H9 (cell line): Measurements from ENCODE around the gene CAVIN1. TPM values are rescaled to one million over a fixed set of nuclear protein-coding genes. Genes with fewer than 3 reads are reported as not detected.

ENCODE experiments used
- DNase-seq: peaks from one replicate; pipeline ENCODE4 v3.0.0-alpha.2; 2017
- H2AFZ ChIP-seq: one replicate; pipeline ENCODE4 v1.6.1; 2013; ENCODE audit warnings: mild to moderate bottlenecking, low read length, control low read depth, moderate library complexity
- H2AK5ac ChIP-seq: 2 replicates; pipeline ENCODE4 v1.6.1; 2013; ENCODE audit warnings: low read length, control low read depth, mixed read lengths; ENCODE audit not compliant: insufficient read length
- H2BK120ac ChIP-seq: one replicate; pipeline ENCODE4 v1.6.1; 2013; ENCODE audit warnings: low read depth, mild to moderate bottlenecking, low read length, control low read depth, inconsistent platforms; ENCODE audit not compliant: poor library complexity, severe bottlenecking
- H2BK12ac ChIP-seq: 2 replicates; pipeline ENCODE4 v1.6.1; 2013; ENCODE audit warnings: low read length, control low read depth, mixed read lengths, low read depth; ENCODE audit not compliant: insufficient read length
- H2BK15ac ChIP-seq: 2 replicates; pipeline ENCODE4 v1.6.1; 2013; ENCODE audit warnings: low read depth, low read length, control low read depth
- H2BK20ac ChIP-seq: one replicate; pipeline ENCODE4 v1.6.1; 2013; ENCODE audit warnings: low read depth, mild to moderate bottlenecking, low read length, control low read depth, inconsistent platforms; ENCODE audit not compliant: poor library complexity, severe bottlenecking
- H2BK5ac ChIP-seq: 2 replicates; pipeline ENCODE4 v1.6.1; 2013; ENCODE audit warnings: low read length, control low read depth, mixed read lengths; ENCODE audit not compliant: insufficient read length
- H3K14ac ChIP-seq: 2 replicates; pipeline ENCODE4 v1.6.1; 2013; ENCODE audit warnings: low read length, control low read depth; ENCODE audit not compliant: insufficient read depth
- H3K18ac ChIP-seq: 2 replicates; pipeline ENCODE4 v1.6.1; 2013; ENCODE audit warnings: low read depth, mild to moderate bottlenecking, mixed read lengths, low read length, control low read depth; ENCODE audit not compliant: insufficient read length
- H3K23ac ChIP-seq: 2 replicates; pipeline ENCODE4 v1.6.1; 2013; ENCODE audit warnings: low read length, control low read depth, mixed read lengths, low read depth; ENCODE audit not compliant: insufficient read length
- H3K23me2 ChIP-seq: 2 replicates; pipeline ENCODE4 v1.6.1; 2013; ENCODE audit warnings: low read depth, mild to moderate bottlenecking, mixed read lengths, low read length, control low read depth; ENCODE audit not compliant: insufficient read length, poor library complexity, severe bottlenecking
- H3K27ac ChIP-seq: 2 replicates; pipeline ENCODE4 v1.5.1; 2013; ENCODE audit warnings: low read length, control low read depth, mixed read lengths, low read depth; ENCODE audit not compliant: insufficient read length
- H3K27me3 ChIP-seq: 2 replicates; pipeline ENCODE4 v1.6.1; 2013; ENCODE audit warnings: low read length, control low read depth, inconsistent platforms; ENCODE audit not compliant: insufficient read depth
- H3K4ac ChIP-seq: 2 replicates; pipeline ENCODE4 v1.6.1; 2013; ENCODE audit warnings: low read depth, mild to moderate bottlenecking, control low read depth, inconsistent platforms, low read length, moderate library complexity
- H3K4me1 ChIP-seq: 2 replicates; pipeline ENCODE4 v1.6.1; 2013; ENCODE audit warnings: low read length, control low read depth, inconsistent platforms; ENCODE audit not compliant: insufficient read depth
- H3K4me2 ChIP-seq: 2 replicates; pipeline ENCODE4 v1.6.1; 2013; ENCODE audit warnings: low read length, control low read depth, mixed read lengths; ENCODE audit not compliant: insufficient read length, insufficient read depth
- H3K56ac ChIP-seq: 2 replicates; pipeline ENCODE4 v1.6.1; 2013; ENCODE audit warnings: low read depth, mild to moderate bottlenecking, mixed read lengths, low read length, control low read depth; ENCODE audit not compliant: insufficient read length
- H3K79me1 ChIP-seq: 2 replicates; pipeline ENCODE4 v1.6.1; 2013; ENCODE audit warnings: low read depth, mild to moderate bottlenecking, moderate library complexity, low read length, control low read depth, inconsistent platforms; ENCODE audit not compliant: insufficient read depth, poor library complexity, severe bottlenecking
- H3K79me2 ChIP-seq: 2 replicates; pipeline ENCODE4 v1.6.1; 2013; ENCODE audit warnings: low read length, control low read depth, inconsistent platforms; ENCODE audit not compliant: insufficient read depth
- H3K9ac ChIP-seq: 2 replicates; pipeline ENCODE4 v1.6.1; 2013; ENCODE audit warnings: low read length, control low read depth, mixed read lengths; ENCODE audit not compliant: insufficient read length; ENCODE audit errors: extremely low read depth
- H3K9me3 ChIP-seq: one replicate; pipeline ENCODE4 v1.6.1; 2013; ENCODE audit warnings: low read depth, low read length, inconsistent platforms; ENCODE audit not compliant: control insufficient read depth
- H3T11ph ChIP-seq: one replicate; pipeline ENCODE4 v1.6.1; 2013; ENCODE audit warnings: mild to moderate bottlenecking, low read length, control low read depth, inconsistent platforms
- H4K20me1 ChIP-seq: one replicate; pipeline ENCODE4 v1.6.1; 2013; ENCODE audit not compliant: control insufficient read depth, insufficient read length, insufficient read depth
- H4K5ac ChIP-seq: 2 replicates; pipeline ENCODE4 v1.6.1; 2013; ENCODE audit warnings: low read depth, mild to moderate bottlenecking, mixed read lengths, low read length, control low read depth; ENCODE audit not compliant: insufficient read length
- H4K8ac ChIP-seq: replicated peaks from 2 replicates; pipeline ENCODE4 v1.6.1; 2013; ENCODE audit warnings: low read length, control low read depth, mixed read lengths, low read depth; ENCODE audit not compliant: insufficient read length
- H4K91ac ChIP-seq: 2 replicates; pipeline ENCODE4 v1.6.1; 2013; ENCODE audit warnings: low read depth, mild to moderate bottlenecking, moderate library complexity, mixed read lengths, low read length, control low read depth; ENCODE audit not compliant: insufficient read length
- H3K27ac Mint-ChIP-seq, 3 experiments: 2 replicates in 2 of 3; 3 replicates in 1 of 3; pipeline ENCODE4 v1.8.0; 2020 to 2021; ENCODE audit warnings: mixed read lengths in 3 of 3, mild to moderate bottlenecking in 1 of 3, moderate library complexity in 1 of 3
- H3K27me3 Mint-ChIP-seq: 2 replicates; pipeline ENCODE4 v1.8.0; 2021; ENCODE audit warnings: low read depth, mild to moderate bottlenecking, moderate library complexity, mixed read lengths
- H3K36me3 Mint-ChIP-seq, 3 experiments: 2 replicates in 2 of 3; 3 replicates in 1 of 3; pipeline ENCODE4 v1.8.0; 2020 to 2021; ENCODE audit warnings: low read depth in 3 of 3, mixed read lengths in 3 of 3; ENCODE audit not compliant: insufficient read depth in 1 of 3
- H3K4me1 Mint-ChIP-seq, 2 experiments: 2 replicates each; pipeline ENCODE4 v1.8.0; 2020; ENCODE audit warnings: mixed read lengths in 2 of 2
- H3K4me3 Mint-ChIP-seq, 2 experiments: 2 replicates in 1 of 2; 3 replicates in 1 of 2; pipeline ENCODE4 v1.8.0; 2020 to 2021; ENCODE audit warnings: mild to moderate bottlenecking in 2 of 2, mixed read lengths in 2 of 2, moderate library complexity in 1 of 2
- H3K9me3 Mint-ChIP-seq, 2 experiments: 2 replicates in 1 of 2; 3 replicates in 1 of 2; pipeline ENCODE4 v1.8.0; 2020; ENCODE audit warnings: mild to moderate bottlenecking in 2 of 2, mixed read lengths in 2 of 2, moderate library complexity in 1 of 2
- WGBS: extraction: QIAGEN DNeasy Blood & Tissue Kit; methylation state at CpG from one replicate; pipeline ENCODE4 v1.1.7; 2013; ENCODE audit warnings: missing lambda C conversion rate, low lambda C conversion rate, mixed read lengths; ENCODE audit not compliant: insufficient read length; ENCODE audit errors: extremely low coverage; 5-methylcytosine and 5-hydroxymethylcytosine counted together
- total RNA-seq: library from RNA; stranded (reverse); gene quantifications from 2 replicates; pipeline ENCODE4 v1.2.1, GENCODE V29; 2021
- TF ChIP-seq, protein P1 (sequence below): fragments of 200-600 bp; sonication (generic); conservative IDR thresholded peaks from 3 replicates; pipeline ENCODE4 v1.8.0; 2021; ENCODE audit warnings: antibody characterized with exemption, mild to moderate bottlenecking

The CAVIN1 gene
- total RNA-seq, 1 experiment from 2014 or later: 65.2 TPM

DNA sequence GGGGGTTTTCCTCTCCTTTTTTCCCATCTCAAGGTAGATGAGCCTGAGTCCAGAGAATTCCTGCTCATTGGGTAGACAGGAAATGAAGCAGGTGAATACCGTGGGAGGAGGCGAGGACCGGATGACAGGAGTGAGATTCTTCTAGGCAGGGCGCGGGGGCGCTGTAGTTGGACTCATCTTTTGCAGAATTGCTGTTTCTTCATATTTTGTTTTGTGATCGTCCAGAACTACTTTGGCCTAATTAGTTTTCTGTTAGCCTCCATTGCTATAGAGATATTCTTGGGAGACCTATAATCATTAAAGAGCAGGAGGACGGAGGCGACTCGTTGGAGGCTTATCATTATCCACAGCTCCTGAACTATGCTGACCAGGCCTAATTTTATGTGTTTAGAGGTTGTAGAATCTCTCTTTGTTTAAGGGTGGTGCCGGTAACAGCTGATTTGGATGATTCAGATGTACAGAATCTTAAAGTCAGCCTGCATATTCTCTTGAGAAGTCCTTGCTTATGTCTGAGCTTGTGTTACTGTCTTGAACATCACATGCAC, 36.3 kb upstream of the CAVIN1 start:
- H3K23me2 ChIP-seq: peaks cover 8% of the 10 kb centered on the region
- H3K14ac ChIP-seq: no peak overlapping the region; the same call in 1 of the 2 replicates
- H3K18ac ChIP-seq: no peak overlapping the region
- no peak overlapping the region for H4K8ac ChIP-seq
- no peaks in the 10 kb centered on the region for H3K4me1 ChIP-seq
- H3K27me3 ChIP-seq: no peaks in the 10 kb centered on the region
- no peak overlapping the region for H2BK15ac ChIP-seq
- H3K79me2 ChIP-seq: no peaks in the 10 kb centered on the region
- no peaks in the 10 kb centered on the region for H3K27me3 Mint-ChIP-seq
- H2AFZ ChIP-seq: no peak overlapping the region
- H4K5ac ChIP-seq: no peak overlapping the region
- peak overlapping the region; percentile 92 to 96 for H3K4me3 Mint-ChIP-seq
- H3K4me1 Mint-ChIP-seq: peaks cover 25 to 34% of the 10 kb centered on the region in 2 experiments
- TF ChIP-seq, protein P1, sequence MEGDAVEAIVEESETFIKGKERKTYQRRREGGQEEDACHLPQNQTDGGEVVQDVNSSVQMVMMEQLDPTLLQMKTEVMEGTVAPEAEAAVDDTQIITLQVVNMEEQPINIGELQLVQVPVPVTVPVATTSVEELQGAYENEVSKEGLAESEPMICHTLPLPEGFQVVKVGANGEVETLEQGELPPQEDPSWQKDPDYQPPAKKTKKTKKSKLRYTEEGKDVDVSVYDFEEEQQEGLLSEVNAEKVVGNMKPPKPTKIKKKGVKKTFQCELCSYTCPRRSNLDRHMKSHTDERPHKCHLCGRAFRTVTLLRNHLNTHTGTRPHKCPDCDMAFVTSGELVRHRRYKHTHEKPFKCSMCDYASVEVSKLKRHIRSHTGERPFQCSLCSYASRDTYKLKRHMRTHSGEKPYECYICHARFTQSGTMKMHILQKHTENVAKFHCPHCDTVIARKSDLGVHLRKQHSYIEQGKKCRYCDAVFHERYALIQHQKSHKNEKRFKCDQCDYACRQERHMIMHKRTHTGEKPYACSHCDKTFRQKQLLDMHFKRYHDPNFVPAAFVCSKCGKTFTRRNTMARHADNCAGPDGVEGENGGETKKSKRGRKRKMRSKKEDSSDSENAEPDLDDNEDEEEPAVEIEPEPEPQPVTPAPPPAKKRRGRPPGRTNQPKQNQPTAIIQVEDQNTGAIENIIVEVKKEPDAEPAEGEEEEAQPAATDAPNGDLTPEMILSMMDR: peak; percentile 50; the same call in 2 of the 3 replicates
- no peak overlapping the region for H2BK120ac ChIP-seq
- no peak overlapping the region for H3K9ac ChIP-seq
- no peak overlapping the region for H4K91ac ChIP-seq
- no peak overlapping the region for H2BK12ac ChIP-seq
- H3K56ac ChIP-seq: no peak overlapping the region
- no peak overlapping the region for H2BK5ac ChIP-seq
- no peak overlapping the region for H3K27ac ChIP-seq
- H2AK5ac ChIP-seq: no peak overlapping the region
- no peaks in the 10 kb centered on the region for H3K9me3 ChIP-seq
- no CpG with 5 or more reads among the region's 11 CpGs for WGBS
- H3K9me3 Mint-ChIP-seq: no peaks in the 10 kb centered on the region
- H2BK20ac ChIP-seq: no peak overlapping the region
- H3K4ac ChIP-seq: no peak overlapping the region
- H3K23ac ChIP-seq: no peak overlapping the region
- H3K27ac Mint-ChIP-seq: peak overlapping the region; percentile 71 to 98 (median 95); a peak in 3 of 7 replicates
- no peak overlapping the region for H3T11ph ChIP-seq
- H3K4me2 ChIP-seq: peak overlapping the region; percentile 97
- H3K36me3 Mint-ChIP-seq: peaks cover 0 to 23% (median 20%) of the 10 kb centered on the region in 3 experiments; a peak in 6 of 7 replicates
- H4K20me1 ChIP-seq: no peaks in the 10 kb centered on the region
- no peaks in the 10 kb centered on the region for H3K79me1 ChIP-seq
- peak; percentile 54 for DNase-seq
